ENCODE measurements around the gene C5orf22.

C5orf22 gene

DNA sequence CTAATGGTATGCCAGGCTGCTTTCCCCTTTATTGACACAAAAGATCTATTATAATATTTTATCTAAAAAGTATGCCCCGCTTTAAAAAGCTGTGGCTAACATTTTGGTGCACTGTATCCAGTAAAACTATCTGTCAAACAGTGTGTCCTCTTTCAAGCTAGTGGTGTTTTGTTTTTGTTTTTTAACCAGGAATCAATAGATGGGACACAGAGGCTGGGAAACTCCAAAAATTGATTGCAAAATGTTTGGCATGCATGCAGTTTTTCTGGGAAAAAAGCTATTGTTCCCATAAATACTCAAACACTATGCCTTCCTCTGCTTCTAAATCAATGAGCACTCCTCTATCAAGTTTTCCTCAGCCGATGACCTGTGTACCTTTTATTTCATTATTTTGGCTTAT is 72.5 kb downstream of the C5orf22 start:
- DNase-seq (ENCODE audit: low read depth): no peak

Measured in activated T-cell treated with anti-CD3 and anti-CD28 coated beads for 1 hour (primary cell).